PC-9 (cell line): Measurements from ENCODE around the gene VAV3. TPM values are rescaled to one million over a fixed set of nuclear protein-coding genes. Genes with fewer than 3 reads are reported as not detected.

Source experiments
- BruUV-seq: library from RNA; stranded (reverse); fragments of 400-500 nt; replicated peaks from 2 replicates; lab custom pipeline; 2021; lab: Mats Ljungman, UMichigan
- CTCF ChIA-PET: fragments of 300-600 bp; sonication (Branson Sonifier 250); formaldehyde crosslinking; loops from one replicate; lab custom pipeline; 2022; ENCODE audit warnings: antibody characterized with exemption; lab: Charles Lee
- POLR2A ChIA-PET: fragments of 300-600 bp; sonication (Branson Sonifier 250); formaldehyde crosslinking; loops from one replicate; lab custom pipeline; 2022; ENCODE audit warnings: antibody characterized with exemption; ENCODE audit not compliant: unreplicated experiment; lab: Charles Lee
- DNase-seq, 2 experiments: peaks; one replicate each; pipeline versions ENCODE4 v3.0.0 to v3.0.0-alpha.2; 2015 to 2022; ENCODE audit warnings: mixed read lengths in 1 of 2
- H2AFZ ChIP-seq: fragments of 200-600 bp; sonication (generic); 2 replicates; pipeline ENCODE4 v1.8.1; 2017; ENCODE audit warnings: antibody characterized with exemption
- H3F3A ChIP-seq: fragments of 200-600 bp; sonication (generic); 2 replicates; pipeline ENCODE4 v1.8.1; 2017; ENCODE audit warnings: antibody characterized with exemption, mild to moderate bottlenecking, low read depth; ENCODE audit not compliant: insufficient read depth
- H3K27ac ChIP-seq: fragments of 200-600 bp; sonication (generic); 2 replicates; pipeline ENCODE4 v1.6.1; 2016; ENCODE audit warnings: mixed run types
- H3K27me3 ChIP-seq: fragments of 200-600 bp; sonication (generic); 2 replicates; pipeline ENCODE4 v1.6.1; 2016; ENCODE audit warnings: low read depth, mixed run types; ENCODE audit not compliant: insufficient read depth
- H3K36me3 ChIP-seq: fragments of 200-600 bp; sonication (generic); 2 replicates; pipeline ENCODE4 v1.6.1; 2016; ENCODE audit warnings: low read depth, mixed run types
- H3K4me1 ChIP-seq: fragments of 200-600 bp; sonication (generic); replicated peaks from 2 replicates; pipeline ENCODE4 v1.6.1; 2016; ENCODE audit warnings: mixed run types; ENCODE audit not compliant: insufficient read depth
- H3K4me2 ChIP-seq: fragments of 200-600 bp; sonication (generic); 2 replicates; pipeline ENCODE4 v1.6.1; 2017; ENCODE audit warnings: mixed run types
- H3K4me3 ChIP-seq: fragments of 200-600 bp; sonication (generic); 2 replicates; pipeline ENCODE4 v1.6.1; 2016; ENCODE audit warnings: mixed run types
- H3K79me2 ChIP-seq: fragments of 200-600 bp; sonication (generic); 2 replicates; pipeline ENCODE4 v1.6.1; 2017; ENCODE audit warnings: low read depth, mixed run types
- H3K9me2 ChIP-seq: fragments of 200-600 bp; sonication (generic); 2 replicates; pipeline ENCODE4 v1.8.1; 2017; ENCODE audit warnings: mild to moderate bottlenecking; ENCODE audit not compliant: insufficient read depth
- H3K9me3 ChIP-seq: fragments of 200-600 bp; sonication (generic); 2 replicates; pipeline ENCODE4 v1.8.1; 2016; ENCODE audit warnings: low read depth; ENCODE audit not compliant: insufficient read depth
- H4K20me1 ChIP-seq: fragments of 200-600 bp; sonication (generic); 2 replicates; pipeline ENCODE4 v1.8.1; 2017; ENCODE audit not compliant: insufficient read depth
- EZH2 ChIP-seq: fragments of 200-600 bp; sonication (generic); IDR thresholded peaks from 2 replicates; pipeline ENCODE4 v1.8.0; 2017; ENCODE audit warnings: antibody characterized with exemption, low read depth
- intact Hi-C: fragments of 100-400 bp; cut with micrococcal nuclease; formaldehyde crosslinking; loops from one replicate; pipeline ENCODE4 v1.10.0; 2022; ENCODE audit not compliant: unreplicated experiment
- total RNA-seq: library from RNA; stranded (reverse); gene quantifications from 2 replicates; pipeline ENCODE4 v1.2.3, GENCODE V29; 2021
- TF ChIP-seq, protein P1 (sequence below): fragments of 200-600 bp; sonication (generic); conservative IDR thresholded peaks from 2 replicates; pipeline ENCODE4 v1.6.1; 2017; ENCODE audit warnings: mixed run types, antibody characterized with exemption, mild to moderate bottlenecking, moderate library complexity

Gene VAV3
- total RNA-seq, 1 experiment from 2014 or later, result 1.7 TPM

DNA sequence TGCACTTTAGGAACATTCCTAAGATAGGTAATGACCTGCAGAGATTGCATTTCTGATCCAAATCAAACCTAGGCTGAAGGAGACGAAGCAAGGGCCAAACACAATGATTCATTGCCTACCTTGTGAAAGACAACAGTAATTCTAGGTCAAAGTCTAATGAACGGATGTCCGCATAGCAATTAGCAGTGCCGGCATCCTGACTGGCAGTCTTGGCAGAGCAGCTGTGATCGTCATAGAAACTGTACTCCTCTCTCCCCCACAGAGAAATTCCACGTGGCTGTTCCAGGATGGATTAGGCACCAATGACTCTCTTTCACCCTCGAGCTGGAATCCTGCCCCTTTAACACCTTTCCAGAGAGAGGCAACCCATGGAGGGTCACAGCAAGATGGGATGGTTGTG, 28.9 kb upstream of the VAV3 start:
- peaks cover 13% of the 10 kb centered on the region for H3K4me1 ChIP-seq

GRCh38 chr1:107992347-107992746, 27.4 kb upstream of the VAV3 start:
- H3K4me3 ChIP-seq, result no peak overlapping the region
- H3K9me3 ChIP-seq, result no peaks in the 10 kb centered on the region
- BruUV-seq, result no TSS peak
- H3F3A ChIP-seq, result peaks cover 6% of the 10 kb centered on the region
- no peaks in the 10 kb centered on the region for H4K20me1 ChIP-seq
- no peak overlapping the region for H2AFZ ChIP-seq
- H3K9me2 ChIP-seq, result no peaks in the 10 kb centered on the region
- H3K4me2 ChIP-seq, result no peak overlapping the region
- no peak for TF ChIP-seq EZH2
- TF ChIP-seq, protein P1, sequence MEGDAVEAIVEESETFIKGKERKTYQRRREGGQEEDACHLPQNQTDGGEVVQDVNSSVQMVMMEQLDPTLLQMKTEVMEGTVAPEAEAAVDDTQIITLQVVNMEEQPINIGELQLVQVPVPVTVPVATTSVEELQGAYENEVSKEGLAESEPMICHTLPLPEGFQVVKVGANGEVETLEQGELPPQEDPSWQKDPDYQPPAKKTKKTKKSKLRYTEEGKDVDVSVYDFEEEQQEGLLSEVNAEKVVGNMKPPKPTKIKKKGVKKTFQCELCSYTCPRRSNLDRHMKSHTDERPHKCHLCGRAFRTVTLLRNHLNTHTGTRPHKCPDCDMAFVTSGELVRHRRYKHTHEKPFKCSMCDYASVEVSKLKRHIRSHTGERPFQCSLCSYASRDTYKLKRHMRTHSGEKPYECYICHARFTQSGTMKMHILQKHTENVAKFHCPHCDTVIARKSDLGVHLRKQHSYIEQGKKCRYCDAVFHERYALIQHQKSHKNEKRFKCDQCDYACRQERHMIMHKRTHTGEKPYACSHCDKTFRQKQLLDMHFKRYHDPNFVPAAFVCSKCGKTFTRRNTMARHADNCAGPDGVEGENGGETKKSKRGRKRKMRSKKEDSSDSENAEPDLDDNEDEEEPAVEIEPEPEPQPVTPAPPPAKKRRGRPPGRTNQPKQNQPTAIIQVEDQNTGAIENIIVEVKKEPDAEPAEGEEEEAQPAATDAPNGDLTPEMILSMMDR, result no peak
- no peak for DNase-seq
- H3K27ac ChIP-seq, result no peak overlapping the region
- ChIA-PET CTCF (interaction anchor here (1.2 kb wide), 1 partner anchor 133 kb away, joined by 3 read pairs; no protein-coding TSS in a partner anchor), POLR2A (no interaction called here)
- peaks cover 13% of the 10 kb centered on the region for H3K4me1 ChIP-seq
- H3K36me3 ChIP-seq, result no peaks in the 10 kb centered on the region
- H3K79me2 ChIP-seq, result no peaks in the 10 kb centered on the region
- intact Hi-C loops, result no loop called here
- H3K27me3 ChIP-seq, result no peaks in the 10 kb centered on the region

More for the DNA sequence above, 28.9 kb upstream of the VAV3 start:
- H3K27me3 ChIP-seq, result no peaks in the 10 kb centered on the region
- H3K4me3 ChIP-seq, result no peak overlapping the region
- BruUV-seq, result no TSS peak
- peaks cover 6% of the 10 kb centered on the region for H3F3A ChIP-seq
- H4K20me1 ChIP-seq, result no peaks in the 10 kb centered on the region
- no peaks in the 10 kb centered on the region for H3K79me2 ChIP-seq
- DNase-seq, result peak in 1 of 2 experiments; percentile 78
- no peak overlapping the region for H3K27ac ChIP-seq
- TF ChIP-seq, protein P1, result no peak
- TF ChIP-seq EZH2, result no peak
- intact Hi-C loops, result no loop called here
- H3K9me2 ChIP-seq, result no peaks in the 10 kb centered on the region
- peak overlapping the region; percentile 17 for H3K4me2 ChIP-seq
- ChIA-PET POLR2A (no interaction called here), CTCF (no interaction called here)
- no peak overlapping the region for H2AFZ ChIP-seq
- no peaks in the 10 kb centered on the region for H3K36me3 ChIP-seq
- no peaks in the 10 kb centered on the region for H3K9me3 ChIP-seq

GRCh38 chr1:107991371-107992066, 26.5 kb upstream of the VAV3 start:
- no peaks in the 10 kb centered on the region for H3K36me3 ChIP-seq
- H3K4me1 ChIP-seq, result peaks cover 13% of the 10 kb centered on the region
- no peak for DNase-seq
- no peaks in the 10 kb centered on the region for H3K79me2 ChIP-seq
- H3K27ac ChIP-seq, result no peak overlapping the region
- ChIA-PET CTCF (interaction anchor here (1.2 kb wide), 1 partner anchor 134 kb away, joined by 3 read pairs; no protein-coding TSS in a partner anchor), POLR2A (no interaction called here)
- no peak overlapping the region for H3K4me3 ChIP-seq
- TF ChIP-seq, protein P1, result no peak
- no peak for TF ChIP-seq EZH2
- no peaks in the 10 kb centered on the region for H3K27me3 ChIP-seq
- H3K9me2 ChIP-seq, result no peaks in the 10 kb centered on the region
- H3K9me3 ChIP-seq, result no peaks in the 10 kb centered on the region
- intact Hi-C loops, result no loop called here
- H3K4me2 ChIP-seq, result no peak overlapping the region
- BruUV-seq, result no TSS peak
- H4K20me1 ChIP-seq, result no peaks in the 10 kb centered on the region
- H2AFZ ChIP-seq, result no peak overlapping the region
- H3F3A ChIP-seq, result peaks cover 6% of the 10 kb centered on the region
